Upper lobe of right lung (tissue), 1 donor: Measurements from ENCODE around the gene EID1. TPM values are rescaled to one million over a fixed set of nuclear protein-coding genes. Genes with fewer than 3 reads are reported as not detected.
"Not testable (repeated sequence)": the region's sequence is repeated elsewhere in the genome, so short reads cannot be mapped to it uniquely, and the experiment has no call there.

Source experiments
- ATAC-seq: fragments of 200-7000 bp; cut with Tn5 transposase; one replicate; pipeline ENCODE4 v1.9.1; 2020; ENCODE audit warnings: mild to moderate bottlenecking, moderate library complexity
- DNase-seq: peaks from one replicate; pipeline ENCODE4 v3.0.0-alpha.2; 2020
- H3K27ac ChIP-seq: fragments of 200-600 bp; one replicate; pipeline ENCODE4 v1.8.0; 2022
- H3K27me3 ChIP-seq: fragments of 200-600 bp; one replicate; pipeline ENCODE4 v1.8.0; 2022; ENCODE audit warnings: mild to moderate bottlenecking
- H3K36me3 ChIP-seq: fragments of 200-600 bp; one replicate; pipeline ENCODE4 v1.8.0; 2022
- H3K4me1 ChIP-seq: fragments of 200-600 bp; one replicate; pipeline ENCODE4 v1.8.0; 2022
- H3K4me3 ChIP-seq: fragments of 200-600 bp; one replicate; pipeline ENCODE4 v1.8.0; 2022; ENCODE audit warnings: mild to moderate bottlenecking
- H3K9me3 ChIP-seq: fragments of 200-600 bp; one replicate; pipeline ENCODE4 v1.8.0; 2022
- intact Hi-C: fragments of 100-400 bp; cut with DNase I; formaldehyde crosslinking; loops from one replicate; pipeline ENCODE4 v1.11.0; 2022
- total RNA-seq: library from RNA; stranded (reverse); fragmentation: NEBNext Ultra II Directional; extraction: Animal tissue kit (Norgen Biotek cat#: 25700); gene quantifications from one replicate; pipeline ENCODE4 v1.2.1, GENCODE V29; 2021
- TF ChIP-seq, protein P1 (sequence below): fragments of 200-600 bp; IDR thresholded peaks from one replicate; pipeline ENCODE4 v1.8.0; 2022; ENCODE audit warnings: antibody characterized with exemption
- donor health status: DM: no; HTN: yes; CAD: no; lungs with severe emphysema.

The EID1 gene
- total RNA-seq, 1 donor from 2014 or later, result 95.3 TPM

- Histone ChIP-seq H3K27ac (no peak overlapping the region), H3K4me3 (no peak overlapping the region), H3K36me3 (no peaks in the 10 kb centered on the region), H3K4me1 (peaks cover 5% of the 10 kb centered on the region), H3K27me3 (no peaks in the 10 kb centered on the region), H3K9me3 (no peaks in the 10 kb centered on the region)
- ATAC-seq, result no peak
- intact Hi-C loops, result no loop called here
- no peak for DNase-seq
- TF ChIP-seq, protein P1, sequence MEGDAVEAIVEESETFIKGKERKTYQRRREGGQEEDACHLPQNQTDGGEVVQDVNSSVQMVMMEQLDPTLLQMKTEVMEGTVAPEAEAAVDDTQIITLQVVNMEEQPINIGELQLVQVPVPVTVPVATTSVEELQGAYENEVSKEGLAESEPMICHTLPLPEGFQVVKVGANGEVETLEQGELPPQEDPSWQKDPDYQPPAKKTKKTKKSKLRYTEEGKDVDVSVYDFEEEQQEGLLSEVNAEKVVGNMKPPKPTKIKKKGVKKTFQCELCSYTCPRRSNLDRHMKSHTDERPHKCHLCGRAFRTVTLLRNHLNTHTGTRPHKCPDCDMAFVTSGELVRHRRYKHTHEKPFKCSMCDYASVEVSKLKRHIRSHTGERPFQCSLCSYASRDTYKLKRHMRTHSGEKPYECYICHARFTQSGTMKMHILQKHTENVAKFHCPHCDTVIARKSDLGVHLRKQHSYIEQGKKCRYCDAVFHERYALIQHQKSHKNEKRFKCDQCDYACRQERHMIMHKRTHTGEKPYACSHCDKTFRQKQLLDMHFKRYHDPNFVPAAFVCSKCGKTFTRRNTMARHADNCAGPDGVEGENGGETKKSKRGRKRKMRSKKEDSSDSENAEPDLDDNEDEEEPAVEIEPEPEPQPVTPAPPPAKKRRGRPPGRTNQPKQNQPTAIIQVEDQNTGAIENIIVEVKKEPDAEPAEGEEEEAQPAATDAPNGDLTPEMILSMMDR, result no peak
These were observed 20.5 kb downstream of the EID1 start for GRCh38 chr15:48898446-48898845.

GRCh38 chr15:48899793-48900192 lies 21.9 kb downstream of the EID1 start:
- TF ChIP-seq, protein P1, result no peak
- intact Hi-C loops, result no loop called here
- DNase-seq, result no peak
- Histone ChIP-seq H3K4me3 (no peak overlapping the region), H3K36me3 (no peaks in the 10 kb centered on the region), H3K27me3 (no peaks in the 10 kb centered on the region), H3K27ac (no peak overlapping the region), H3K4me1 (peaks cover 5% of the 10 kb centered on the region), H3K9me3 (no peaks in the 10 kb centered on the region)
- no peak for ATAC-seq

GRCh38 chr15:48904758-48905157 lies 26.8 kb downstream of the EID1 start:
- intact Hi-C loops, result no loop called here
- no peaks in the 10 kb centered on the region for H3K9me3 ChIP-seq
- TF ChIP-seq, protein P1, result no peak
- H3K27ac ChIP-seq, result no peak overlapping the region
- H3K27me3 ChIP-seq, result no peaks in the 10 kb centered on the region
- ATAC-seq (no peak), DNase-seq (no peak)
- H3K4me3 ChIP-seq, result no peak overlapping the region
- H3K4me1 ChIP-seq, result no peaks in the 10 kb centered on the region
- H3K36me3 ChIP-seq, result no peaks in the 10 kb centered on the region

DNA sequence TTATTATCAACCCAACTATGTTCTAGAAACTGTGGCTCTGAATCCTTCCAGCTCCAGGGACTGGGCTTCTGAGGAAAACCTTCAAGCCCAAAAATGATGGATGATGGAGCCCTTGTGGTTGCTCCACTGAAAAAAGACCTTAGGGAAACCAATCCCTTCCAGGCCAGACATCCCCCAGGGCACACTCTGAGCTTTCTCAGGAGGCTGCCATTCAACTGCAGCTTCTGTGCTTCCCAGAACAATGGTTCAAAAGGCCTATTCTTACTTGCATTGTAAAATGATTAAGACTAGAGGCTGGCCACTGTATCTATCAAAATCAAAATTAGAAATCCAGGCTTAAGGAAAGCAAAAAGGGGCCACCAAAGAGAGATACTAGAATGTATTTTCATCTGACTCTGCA lies 27.3 kb downstream of the EID1 start:
- DNase-seq (no peak), ATAC-seq (no peak)
- Histone ChIP-seq H3K4me1 (no peaks in the 10 kb centered on the region), H3K27ac (no peak overlapping the region), H3K4me3 (no peak overlapping the region), H3K9me3 (no peaks in the 10 kb centered on the region), H3K27me3 (no peaks in the 10 kb centered on the region), H3K36me3 (no peaks in the 10 kb centered on the region)
- intact Hi-C loops, result no loop called here
- TF ChIP-seq, protein P1, result no peak

DNA sequence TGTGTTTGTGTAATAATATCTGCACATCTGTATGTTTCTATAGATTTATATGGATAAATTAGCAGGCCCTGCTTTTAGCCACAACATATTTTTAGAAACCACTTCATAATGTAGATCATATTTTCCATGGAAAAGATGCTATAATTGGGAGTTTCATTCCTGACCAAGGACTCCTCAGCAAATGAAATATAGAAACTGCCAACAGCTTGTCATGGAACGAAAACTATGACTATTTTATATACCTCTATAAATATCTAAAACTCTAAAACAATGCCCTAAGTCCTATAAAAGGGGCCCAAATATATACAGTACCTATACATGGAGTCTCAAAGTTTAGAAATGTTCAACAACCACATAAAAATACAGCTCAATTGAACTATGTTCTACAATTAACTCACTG lies 27.9 kb downstream of the EID1 start:
- H3K9me3 ChIP-seq, result no peaks in the 10 kb centered on the region
- TF ChIP-seq, protein P1, result no peak
- H3K4me1 ChIP-seq, result no peaks in the 10 kb centered on the region
- ATAC-seq (no peak), DNase-seq (no peak)
- intact Hi-C loops, result no loop called here
- no peaks in the 10 kb centered on the region for H3K36me3 ChIP-seq
- no peak overlapping the region for H3K27ac ChIP-seq
- no peaks in the 10 kb centered on the region for H3K27me3 ChIP-seq
- H3K4me3 ChIP-seq, result no peak overlapping the region

GRCh38 chr15:48909313-48909712 lies 31.4 kb downstream of the EID1 start:
- H3K9me3 ChIP-seq, DNase-seq, intact Hi-C loops: not testable (repeated sequence)

GRCh38 chr15:48910554-48910953 lies 32.6 kb downstream of the EID1 start:
- H3K4me1 ChIP-seq, DNase-seq, ATAC-seq, H3K9me3 ChIP-seq, H3K4me3 ChIP-seq, H3K27ac ChIP-seq, intact Hi-C loops, H3K36me3 ChIP-seq, H3K27me3 ChIP-seq: not testable (repeated sequence)

More at GRCh38 chr15:48909313-48909712, 31.4 kb downstream of the EID1 start:
- not testable (repeated sequence) for ATAC-seq, H3K27me3 ChIP-seq, H3K4me3 ChIP-seq, H3K4me1 ChIP-seq, H3K27ac ChIP-seq, H3K36me3 ChIP-seq
